COR-L47 (cell line): ENCODE data around the gene KIRREL3.

Experiments
- DNase-seq: peaks from one replicate; lab custom pipeline; 2025; lab: John Stamatoyannopoulos, UW

KIRREL3 gene

GRCh38 chr11:126436209-126436755 is 564.3 kb downstream of the KIRREL3 start:
- DNase-seq: no peak

GRCh38 chr11:126434950-126435335 is 565.6 kb downstream of the KIRREL3 start:
- no peak for DNase-seq

DNA sequence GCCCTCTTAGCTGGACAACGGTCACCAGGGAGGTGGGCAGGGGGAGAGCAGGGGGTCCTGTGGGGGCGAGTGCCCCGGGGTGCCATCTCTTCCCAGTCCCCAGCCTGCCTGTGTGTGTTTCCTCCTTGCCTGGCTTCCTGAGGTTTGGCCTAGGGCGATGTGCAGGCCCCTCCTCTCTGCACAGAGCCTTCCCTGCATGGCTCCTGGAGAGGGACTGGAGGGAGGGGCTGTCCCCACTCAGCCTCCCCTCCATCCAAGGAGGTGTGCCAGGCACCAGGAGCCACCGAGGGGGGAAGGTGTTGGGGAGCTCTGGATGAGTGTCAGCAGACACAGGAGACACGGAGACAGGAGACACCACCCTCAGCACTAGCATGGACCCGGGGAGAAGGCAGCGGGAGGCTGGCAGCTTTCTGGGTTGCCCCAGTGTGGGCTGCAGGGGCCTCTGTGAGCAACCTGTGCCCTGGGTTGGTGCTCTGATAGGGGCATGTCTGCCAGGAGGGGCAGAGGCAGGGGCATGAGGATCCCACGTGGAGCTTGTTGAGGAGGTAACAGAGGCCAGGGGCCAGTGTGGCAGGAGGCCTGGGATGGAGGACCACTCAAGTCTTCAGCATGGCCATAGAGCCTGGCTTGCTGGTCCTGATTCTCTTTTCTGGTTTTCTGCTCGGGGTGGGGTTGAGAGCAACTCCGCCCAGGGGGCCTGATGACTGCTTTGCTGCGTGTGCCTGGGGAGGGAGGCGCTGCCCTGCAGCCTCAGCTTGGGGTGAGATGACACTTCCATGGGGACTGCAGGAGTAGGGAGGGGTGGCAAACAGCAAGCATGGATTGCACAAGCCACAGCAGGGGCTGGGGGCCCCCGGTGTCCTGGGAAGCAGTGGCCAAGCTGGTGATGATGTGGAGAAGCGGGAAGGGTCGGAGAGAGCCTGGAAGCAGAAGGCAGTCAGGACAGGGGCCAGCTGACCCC is 566.3 kb downstream of the KIRREL3 start:
- DNase-seq: no peak

GRCh38 chr11:126433244-126433846 is 567.2 kb downstream of the KIRREL3 start:
- no peak for DNase-seq

- DNase-seq: no peak
Measured at GRCh38 chr11:126432525-126432924, 568.0 kb downstream of the KIRREL3 start.

DNA sequence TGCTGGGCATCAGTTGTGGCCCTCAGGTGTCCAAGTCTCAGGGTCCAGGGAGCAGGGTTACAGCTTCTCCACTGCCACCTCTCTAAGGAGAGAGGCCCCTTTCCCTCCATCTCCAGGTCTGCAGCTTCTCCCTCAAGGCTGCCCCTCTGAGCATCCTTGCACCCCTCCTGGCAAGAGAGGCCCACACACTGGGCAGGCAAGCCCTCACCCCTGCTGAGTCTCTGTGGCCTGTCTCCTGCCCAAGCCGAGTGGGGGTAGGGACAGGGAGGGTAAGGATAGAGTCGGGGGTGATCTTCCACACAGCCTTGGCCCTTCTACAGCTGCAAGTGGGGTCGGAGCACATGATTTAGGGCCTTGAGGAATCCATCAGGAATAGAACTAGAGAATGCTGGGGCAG is 568.5 kb downstream of the KIRREL3 start:
- no peak for DNase-seq

- DNase-seq: no peak
Measured at GRCh38 chr11:126431401-126432064, 569.0 kb downstream of the KIRREL3 start.

GRCh38 chr11:126430581-126431335 is 569.8 kb downstream of the KIRREL3 start:
- no peak for DNase-seq

- DNase-seq: no peak
Measured at GRCh38 chr11:126426820-126427749, 573.5 kb downstream of the KIRREL3 start.

GRCh38 chr11:126426106-126426505 is 574.5 kb downstream of the KIRREL3 start:
- no peak for DNase-seq

DNA sequence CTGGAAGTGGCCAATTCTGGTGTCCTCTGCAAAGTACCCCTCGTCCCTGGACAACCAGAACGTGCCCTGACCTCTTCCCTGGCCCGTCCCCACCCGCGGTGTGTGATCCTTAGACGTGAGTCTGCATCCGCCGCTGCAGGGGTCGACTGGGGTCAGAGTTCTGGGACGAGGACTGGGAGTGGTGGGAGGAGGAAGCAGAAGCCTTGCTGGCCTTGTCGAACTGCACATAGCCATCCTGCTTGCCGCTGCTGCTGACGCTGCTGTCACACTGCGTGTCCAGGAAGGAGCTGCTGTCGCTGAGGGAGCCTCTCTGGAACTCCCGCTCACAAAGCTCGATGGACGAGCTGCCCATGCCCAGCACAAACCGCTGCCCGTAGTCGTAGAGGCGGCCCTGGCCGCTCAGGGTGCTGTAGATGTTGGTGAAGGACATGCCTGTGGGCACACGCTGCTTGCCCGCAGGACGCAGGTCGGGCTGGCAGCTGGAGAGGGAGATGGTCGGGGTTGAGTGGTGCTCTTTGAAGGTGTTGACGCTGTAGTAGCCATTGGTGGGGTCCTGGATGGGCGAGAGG is 576.0 kb downstream of the KIRREL3 start:
- no peak for DNase-seq

GRCh38 chr11:126423743-126424142 is 576.8 kb downstream of the KIRREL3 start:
- no peak for DNase-seq

GRCh38 chr11:126423154-126423553 is 577.4 kb downstream of the KIRREL3 start:
- DNase-seq: no peak

DNA sequence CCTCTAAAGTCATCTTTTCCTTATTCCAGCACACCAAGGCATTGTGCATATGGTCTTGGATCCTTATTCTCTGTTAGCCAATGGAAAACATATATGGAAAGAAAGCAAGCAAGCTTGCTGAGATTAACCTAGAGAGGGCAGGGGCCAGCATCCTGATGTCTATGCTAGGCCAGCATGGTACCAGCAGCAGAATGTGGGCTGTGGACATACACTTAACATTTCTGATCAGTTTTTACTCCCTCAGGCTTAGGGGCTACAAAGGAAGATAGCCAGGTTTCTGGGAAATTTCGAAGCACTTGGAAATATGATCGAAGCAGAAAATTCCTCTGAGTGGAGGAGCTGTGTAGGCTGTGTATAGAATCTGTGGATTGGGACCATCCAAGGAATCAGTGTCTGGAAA is 578.1 kb downstream of the KIRREL3 start:
- DNase-seq: no peak

- DNase-seq: no peak
Measured at GRCh38 chr11:126421271-126421671, 579.3 kb downstream of the KIRREL3 start.

GRCh38 chr11:126420698-126421256 is 579.8 kb downstream of the KIRREL3 start:
- DNase-seq: no peak

DNA sequence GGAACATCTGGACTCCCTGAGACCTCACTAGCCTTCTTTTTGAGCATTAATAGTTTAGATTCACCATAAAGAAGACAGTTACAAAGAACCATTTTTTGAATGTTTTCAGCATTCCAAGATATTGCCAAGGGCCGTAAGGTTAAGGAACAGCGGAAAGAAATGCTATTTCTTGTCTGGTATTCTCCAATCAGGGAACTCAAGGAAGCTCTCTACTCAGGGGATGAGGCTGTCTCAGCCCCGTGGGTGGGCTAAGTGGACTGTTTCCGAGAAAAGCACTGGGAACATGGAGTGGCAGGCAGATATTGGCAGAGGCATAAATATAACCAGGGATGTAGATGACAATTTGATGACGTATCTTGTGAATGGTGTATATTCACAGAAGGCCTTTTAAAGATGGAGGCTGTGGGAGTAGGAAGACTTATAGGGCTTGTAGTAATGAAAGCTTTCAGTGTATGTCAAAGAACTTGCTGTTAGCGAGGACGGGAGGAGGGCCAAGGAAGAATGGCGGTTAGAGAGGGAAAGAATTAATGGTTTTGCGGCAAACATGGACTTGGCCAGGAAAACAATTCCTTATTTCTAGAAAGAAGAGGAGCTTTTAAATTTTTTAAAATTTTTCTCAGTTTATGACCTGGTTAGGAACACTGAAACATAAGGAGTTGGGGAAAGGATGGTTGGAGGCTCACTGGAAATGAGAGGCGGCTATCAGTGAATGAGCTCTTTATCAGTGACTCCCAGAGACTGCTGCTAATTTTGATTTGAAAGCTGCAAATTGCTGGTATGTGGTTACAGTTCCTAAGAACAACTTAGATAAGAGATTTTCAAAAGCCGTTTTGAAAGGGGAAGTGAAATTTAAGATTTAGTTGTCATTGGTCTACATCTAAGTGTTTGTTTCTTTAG is 580.5 kb downstream of the KIRREL3 start:
- no peak for DNase-seq

- DNase-seq: no peak
Measured at GRCh38 chr11:126418887-126419286, 581.7 kb downstream of the KIRREL3 start.
